Endothelial cell of umbilical vein (primary cell): Measurements from ENCODE around the gene SFMBT2. TPM values are rescaled to one million over a fixed set of nuclear protein-coding genes. Genes with fewer than 3 reads are reported as not detected.

Experiments
- BruUV-seq: library from RNA; stranded (reverse); fragments of 400-500 nt; replicated peaks from 2 replicates; lab custom pipeline; 2021; lab: Mats Ljungman, UMichigan
- CTCF ChIA-PET: fragments of 300-600, 350-600 bp; sonication (Branson Sonifier 250); formaldehyde crosslinking; loops from one replicate; lab custom pipeline; 2021; ENCODE audit warnings: antibody characterized with exemption, inconsistent platforms; lab: Charles Lee
- POLR2A ChIA-PET: fragments of 300-600, 350-600 bp; sonication (Branson Sonifier 250); formaldehyde crosslinking; loops from one replicate; lab custom pipeline; 2021; ENCODE audit warnings: antibody characterized with exemption, inconsistent platforms; lab: Charles Lee
- DNase-seq: peaks from one replicate; pipeline ENCODE4 v3.0.0-alpha.2; 2011; ENCODE audit warnings: low read depth, low spot score
- FAIRE-seq: peaks from 2 replicates; lab custom pipeline; 2011; peaks lifted over from hg19 to GRCh38; lab: Jason Lieb, UNC
- H2AFZ ChIP-seq: 2 replicates; pipeline ENCODE4 v1.6.0; 2012; ENCODE audit warnings: low read depth, low read length, control low read depth, inconsistent platforms
- H3K27ac ChIP-seq: 2 replicates; pipeline ENCODE4 v1.5.1; 2011; ENCODE audit warnings: low read depth, mild to moderate bottlenecking, control low read depth, low read length, moderate library complexity; ENCODE audit not compliant: insufficient read depth
- H3K27me3 ChIP-seq, 2 experiments: 2 replicates each; pipeline versions ENCODE4 v1.6.0 to v1.6.1; 2011; ENCODE audit warnings: low read length in 2 of 2, mixed read lengths in 1 of 2; ENCODE audit not compliant: control insufficient read depth in 2 of 2, insufficient read depth in 2 of 2
- H3K36me3 ChIP-seq, 2 experiments: 2 replicates in 1 of 2; 3 replicates in 1 of 2; pipeline ENCODE4 v1.5.1; 2011; ENCODE audit warnings: low read length in 2 of 2, mild to moderate bottlenecking in 1 of 2, moderate library complexity in 1 of 2; ENCODE audit not compliant: control insufficient read depth in 2 of 2, insufficient read depth in 2 of 2; ENCODE audit errors: extremely low read depth in 1 of 2
- H3K4me1 ChIP-seq: 3 replicates; pipeline ENCODE4 v1.5.1; 2011; ENCODE audit warnings: mild to moderate bottlenecking, low read length; ENCODE audit not compliant: control insufficient read depth, insufficient read depth; ENCODE audit errors: extremely low read depth
- H3K4me2 ChIP-seq: 2 replicates; pipeline ENCODE4 v1.6.1; 2011; ENCODE audit warnings: low read length, control low read depth, mixed read lengths; ENCODE audit not compliant: insufficient read depth
- H3K4me3 ChIP-seq, 3 experiments: fragments of 200-600 bp in 1 of 3; sonication (generic), shearing (Covaris generic) in 1 of 3; replicated peaks in 1 of 3; 2 replicates each; pipeline ENCODE4 v1.5.1; 2011 to 2016; ENCODE audit warnings: control low read depth in 3 of 3, low read length in 3 of 3, mild to moderate bottlenecking in 2 of 3, inconsistent platforms in 1 of 3, low read depth in 1 of 3, moderate library complexity in 1 of 3; ENCODE audit not compliant: insufficient read depth in 1 of 3
- H3K79me2 ChIP-seq: 2 replicates; pipeline ENCODE4 v1.6.0; 2012; ENCODE audit warnings: low read length, inconsistent platforms; ENCODE audit not compliant: control insufficient read depth, insufficient read depth
- H3K9ac ChIP-seq: replicated peaks from 2 replicates; pipeline ENCODE3; 2011; ENCODE audit warnings: low read length, control low read depth; ENCODE audit not compliant: insufficient read depth; ENCODE audit errors: extremely low read depth
- H3K9me1 ChIP-seq: replicated peaks from 3 replicates; pipeline ENCODE4 v1.6.0; 2011; ENCODE audit warnings: mild to moderate bottlenecking, low read length; ENCODE audit not compliant: control insufficient read depth, insufficient read depth; ENCODE audit errors: extremely low read depth
- H3K9me3 ChIP-seq: replicated peaks from 2 replicates; pipeline ENCODE4 v1.5.1; 2012; ENCODE audit warnings: low read length, inconsistent platforms; ENCODE audit not compliant: control insufficient read depth, insufficient read depth
- H4K20me1 ChIP-seq: replicated peaks from 2 replicates; pipeline ENCODE3; 2011; ENCODE audit warnings: mild to moderate bottlenecking, low read length; ENCODE audit not compliant: control insufficient read depth, insufficient read depth; ENCODE audit errors: extremely low read depth
- MAX ChIP-seq: IDR thresholded peaks from 2 replicates; pipeline ENCODE4 v1.6.1; 2011; ENCODE audit not compliant: insufficient read depth, insufficient read length
- POLR2AphosphoS5 ChIP-seq: IDR thresholded peaks from 2 replicates; pipeline ENCODE4 v1.6.1; 2012; ENCODE audit warnings: low read depth, mild to moderate bottlenecking, control low read depth, low read length, moderate library complexity; ENCODE audit not compliant: insufficient read depth
- dilution Hi-C: fragments of 300-500 bp; cut with MboI; formaldehyde crosslinking; loops from one replicate; pipeline ENCODE4 v1.15.0; 2019; ENCODE audit warnings: low sequenced_read_pairs; ENCODE audit not compliant: extremely low pct_ligation_motif_present
- intact Hi-C: fragments of 100-400 bp; cut with micrococcal nuclease; formaldehyde crosslinking; loops from one replicate; pipeline ENCODE4 v1.10.0; 2022
- polyA plus RNA-seq, 4 experiments: library from polyadenylated mRNA; depleted of rRNA in 3 of 4; stranded (reverse) in 3 of 4; unstranded in 1 of 4; fragments of >200 nt; gene quantifications; 2 replicates each; pipeline versions ENCODE4 v1.2.1 to v1.2.3, GENCODE V29; 2011 to 2012; ENCODE audit warnings: missing spikeins in 1 of 4
- total RNA-seq: library from RNA; stranded (reverse); gene quantifications from 2 replicates; pipeline ENCODE4 v1.2.3, GENCODE V29; 2021

SFMBT2 gene
- total and polyA plus RNA-seq, 2 donors (not counting 3 experiments of a cell fraction or from before 2014, with no cell fraction given): 0.14 to 0.64 TPM

GRCh38 chr10:7133278-7133677 lies 277.6 kb downstream of the SFMBT2 start:
- Histone ChIP-seq H3K79me2 (no peaks in the 10 kb centered on the region), H3K27ac (no peak overlapping the region), H3K9me3 (no peaks in the 10 kb centered on the region), H3K9me1 (no peaks in the 10 kb centered on the region), H3K27me3 (no peaks in the 10 kb centered on the region), H3K4me2 (no peak overlapping the region), H3K9ac (no peak overlapping the region), H3K4me3 (no peak overlapping the region), H3K4me1 (no peaks in the 10 kb centered on the region), H4K20me1 (no peaks in the 10 kb centered on the region), H3K36me3 (no peaks in the 10 kb centered on the region), H2AFZ (no peak overlapping the region)
- TF ChIP-seq MAX: no peak
- dilution Hi-C loops: no loop called here
- intact Hi-C loops: no loop called here
- FAIRE-seq (no peak), DNase-seq (no peak)
- CTCF ChIA-PET: no interaction called here
- POLR2A ChIA-PET: no interaction called here
- BruUV-seq: no TSS peak

- Histone ChIP-seq H3K9me1 (no peaks in the 10 kb centered on the region), H3K9me3 (no peaks in the 10 kb centered on the region), H3K27me3 (no peaks in the 10 kb centered on the region), H3K4me1 (no peaks in the 10 kb centered on the region), H3K4me3 (no peak overlapping the region), H4K20me1 (no peaks in the 10 kb centered on the region), H3K36me3 (no peaks in the 10 kb centered on the region), H3K27ac (no peak overlapping the region), H3K9ac (no peak overlapping the region), H2AFZ (no peak overlapping the region), H3K4me2 (no peak overlapping the region), H3K79me2 (no peaks in the 10 kb centered on the region)
- TF ChIP-seq POLR2AphosphoS5: no peak
- BruUV-seq: no TSS peak
- DNase-seq (no peak), FAIRE-seq (no peak)
- dilution Hi-C loops (no loop called here), intact Hi-C loops (no loop called here)
- ChIA-PET CTCF (no interaction called here), POLR2A (no interaction called here)
These were observed 280.5 kb downstream of the SFMBT2 start for GRCh38 chr10:7130191-7130911.
